Mucosa of descending colon (tissue), 3 donors: ENCODE data around the gene LIX1. TPM values are rescaled to one million over a fixed set of nuclear protein-coding genes. Genes with fewer than 3 reads are reported as not detected.

Experiments
- ATAC-seq: fragments of 200-7000 bp; cut with Tn5 transposase; one replicate; pipeline ENCODE4 v1.9.1; 2020; ENCODE audit warnings: mild to moderate bottlenecking, moderate library complexity
- DNase-seq, 3 donors: peaks; one replicate each; pipeline ENCODE4 v3.0.0-alpha.2; 2020
- H3K36me3 ChIP-seq: fragments of 200-600 bp; one replicate; pipeline ENCODE4 v1.8.0; 2021; ENCODE audit warnings: low read depth, mild to moderate bottlenecking
- H3K4me1 ChIP-seq: fragments of 200-600 bp; one replicate; pipeline ENCODE4 v1.8.0; 2021; ENCODE audit warnings: low read depth, mild to moderate bottlenecking
- H3K4me3 ChIP-seq: fragments of 200-600 bp; one replicate; pipeline ENCODE4 v1.8.0; 2021; ENCODE audit warnings: mild to moderate bottlenecking
- H3K9me3 ChIP-seq: fragments of 200-600 bp; one replicate; pipeline ENCODE4 v1.8.0; 2021; ENCODE audit warnings: mild to moderate bottlenecking
- intact Hi-C, 2 donors: fragments of 100-400 bp; cut with DNase I in 1 of 2; cut with micrococcal nuclease in 1 of 2; formaldehyde crosslinking; loops; one replicate each; pipeline versions ENCODE4 v1.11.0 to v1.11.1; 2022; cut with DNase I, micrococcal nuclease
- total RNA-seq, 3 donors: library from RNA; stranded (reverse); fragmentation: NEBNext Ultra II Directional in 2 of 3; extraction: Animal tissue kit (Norgen Biotek cat#: 25700) in 2 of 3; gene quantifications; one replicate each; pipeline versions ENCODE4 v1.2.1 to v1.2.4, GENCODE V29; 2021 to 2023
- TF ChIP-seq, protein P1 (sequence below): fragments of 200-600 bp; IDR thresholded peaks from one replicate; pipeline ENCODE4 v1.8.0; 2022; ENCODE audit warnings: antibody characterized with exemption, mild to moderate bottlenecking
- donor health status: DM: no; HTN: no; CAD: no; lungs with moderate emphysema.
- donor health status: DM: no; HTN: no; CAD: no.
- donor health status: DM: no; HTN: yes; CAD: no.

LIX1 gene
- total RNA-seq, 3 donors from 2014 or later: 1.7 TPM; not detected in 2

DNA sequence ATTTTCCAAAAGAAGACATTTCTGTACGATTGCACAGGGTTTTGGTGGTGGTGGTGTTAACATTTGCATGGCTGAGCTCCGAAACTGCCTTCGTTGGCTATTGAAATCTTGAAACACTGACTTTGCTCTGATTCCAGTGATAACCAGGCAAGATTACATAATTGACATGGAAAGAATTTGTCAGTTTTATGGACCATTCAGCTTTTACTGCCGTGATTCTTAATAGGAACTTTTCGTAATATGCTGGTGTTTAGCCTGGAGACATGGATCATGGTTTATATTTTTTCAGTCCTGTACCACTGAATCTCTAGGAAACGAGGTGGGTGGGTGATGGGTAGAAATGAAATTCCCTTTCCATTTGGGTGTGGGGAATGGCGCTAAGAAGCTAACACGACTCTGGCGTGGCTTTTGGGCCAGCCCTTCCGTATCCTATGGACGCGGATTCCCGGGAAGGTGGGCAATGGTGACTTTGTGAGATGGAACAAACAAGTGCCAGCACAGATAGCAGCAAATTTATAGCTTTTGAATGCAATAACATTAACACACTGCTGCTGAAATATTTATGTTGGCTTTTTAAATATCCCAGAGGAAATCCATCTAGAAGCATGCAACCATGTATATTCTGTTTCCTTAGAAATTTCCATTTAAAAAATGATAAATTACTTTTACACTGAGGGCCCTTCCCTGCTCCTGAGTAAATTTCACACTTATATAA lies 36.8 kb downstream of the LIX1 start:
- no peak for ATAC-seq
- DNase-seq: no peak
- no peaks in the 10 kb centered on the region for H3K36me3 ChIP-seq

DNA sequence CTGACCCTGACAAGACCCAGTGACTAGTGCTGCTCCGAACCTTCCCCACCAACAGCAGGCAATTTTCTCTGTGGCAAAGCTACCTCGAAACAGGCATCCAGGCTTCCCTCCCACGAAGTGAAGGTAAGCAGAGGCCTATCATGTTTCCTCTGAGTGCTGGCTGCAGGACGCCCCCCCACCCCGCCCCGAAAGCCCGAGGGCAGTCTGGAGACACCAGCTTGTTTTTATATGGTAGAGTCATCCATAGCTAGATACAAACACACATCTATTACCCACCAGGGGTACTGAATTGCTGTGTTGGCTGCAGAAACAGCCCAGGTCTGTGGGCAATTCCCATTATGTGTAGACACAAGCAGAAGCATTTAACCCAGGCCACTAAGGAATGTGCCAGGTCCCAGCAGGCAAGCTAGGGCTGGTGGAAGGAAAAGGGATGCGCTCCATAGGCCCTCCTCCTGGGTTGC lies 40.4 kb downstream of the LIX1 start:
- no peak for DNase-seq
- intact Hi-C loops: no loop called here
- no peaks in the 10 kb centered on the region for H3K9me3 ChIP-seq
- ATAC-seq: no peak
- H3K36me3 ChIP-seq: no peaks in the 10 kb centered on the region
- TF ChIP-seq, protein P1, sequence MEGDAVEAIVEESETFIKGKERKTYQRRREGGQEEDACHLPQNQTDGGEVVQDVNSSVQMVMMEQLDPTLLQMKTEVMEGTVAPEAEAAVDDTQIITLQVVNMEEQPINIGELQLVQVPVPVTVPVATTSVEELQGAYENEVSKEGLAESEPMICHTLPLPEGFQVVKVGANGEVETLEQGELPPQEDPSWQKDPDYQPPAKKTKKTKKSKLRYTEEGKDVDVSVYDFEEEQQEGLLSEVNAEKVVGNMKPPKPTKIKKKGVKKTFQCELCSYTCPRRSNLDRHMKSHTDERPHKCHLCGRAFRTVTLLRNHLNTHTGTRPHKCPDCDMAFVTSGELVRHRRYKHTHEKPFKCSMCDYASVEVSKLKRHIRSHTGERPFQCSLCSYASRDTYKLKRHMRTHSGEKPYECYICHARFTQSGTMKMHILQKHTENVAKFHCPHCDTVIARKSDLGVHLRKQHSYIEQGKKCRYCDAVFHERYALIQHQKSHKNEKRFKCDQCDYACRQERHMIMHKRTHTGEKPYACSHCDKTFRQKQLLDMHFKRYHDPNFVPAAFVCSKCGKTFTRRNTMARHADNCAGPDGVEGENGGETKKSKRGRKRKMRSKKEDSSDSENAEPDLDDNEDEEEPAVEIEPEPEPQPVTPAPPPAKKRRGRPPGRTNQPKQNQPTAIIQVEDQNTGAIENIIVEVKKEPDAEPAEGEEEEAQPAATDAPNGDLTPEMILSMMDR: no peak
- H3K4me1 ChIP-seq: no peaks in the 10 kb centered on the region
- H3K4me3 ChIP-seq: no peak overlapping the region

More for the DNA sequence above, 36.8 kb downstream of the LIX1 start:
- intact Hi-C loops: no loop called here
- TF ChIP-seq, protein P1: no peak
- Histone ChIP-seq H3K4me3 (no peak overlapping the region), H3K4me1 (no peaks in the 10 kb centered on the region), H3K9me3 (no peaks in the 10 kb centered on the region)

DNA sequence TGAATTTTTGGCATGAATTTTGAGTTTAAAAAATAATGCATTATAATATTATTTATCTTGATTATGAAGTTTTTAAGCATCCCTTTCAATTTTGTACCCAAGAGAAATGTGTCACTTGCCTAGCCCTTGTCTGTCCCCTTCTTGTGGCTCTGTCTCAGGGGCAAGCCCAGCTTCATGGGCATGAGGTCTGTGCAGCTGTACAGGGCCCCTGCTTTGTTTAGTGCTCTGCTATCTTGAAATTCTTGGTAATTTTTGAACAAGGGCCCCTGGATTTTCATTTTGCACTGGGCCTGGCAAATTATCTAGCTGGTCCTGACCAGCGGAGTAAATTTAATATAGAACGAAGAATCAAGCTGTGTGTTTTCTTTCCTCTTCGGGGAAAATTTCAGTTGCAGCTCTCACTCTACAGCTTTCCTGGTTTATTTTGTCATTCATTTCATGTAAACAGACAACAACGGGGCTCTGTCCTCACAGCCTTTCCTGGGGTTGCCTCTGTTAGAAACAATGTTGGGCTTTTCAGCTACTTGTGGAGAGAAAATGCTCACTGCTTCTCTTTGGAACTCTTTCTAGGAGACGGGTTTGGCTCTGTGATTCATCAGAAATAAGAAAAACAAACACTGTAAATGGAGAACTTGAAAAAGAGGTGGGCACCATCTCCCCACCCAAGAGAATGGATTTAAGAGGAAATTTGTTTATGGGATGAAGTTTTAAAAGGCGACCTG lies 41.1 kb downstream of the LIX1 start:
- Histone ChIP-seq H3K4me1 (no peaks in the 10 kb centered on the region), H3K9me3 (no peaks in the 10 kb centered on the region), H3K36me3 (no peaks in the 10 kb centered on the region), H3K4me3 (no peak overlapping the region)
- intact Hi-C loops: no loop called here
- ATAC-seq: no peak
- TF ChIP-seq, protein P1: no peak
- DNase-seq: no peak

DNA sequence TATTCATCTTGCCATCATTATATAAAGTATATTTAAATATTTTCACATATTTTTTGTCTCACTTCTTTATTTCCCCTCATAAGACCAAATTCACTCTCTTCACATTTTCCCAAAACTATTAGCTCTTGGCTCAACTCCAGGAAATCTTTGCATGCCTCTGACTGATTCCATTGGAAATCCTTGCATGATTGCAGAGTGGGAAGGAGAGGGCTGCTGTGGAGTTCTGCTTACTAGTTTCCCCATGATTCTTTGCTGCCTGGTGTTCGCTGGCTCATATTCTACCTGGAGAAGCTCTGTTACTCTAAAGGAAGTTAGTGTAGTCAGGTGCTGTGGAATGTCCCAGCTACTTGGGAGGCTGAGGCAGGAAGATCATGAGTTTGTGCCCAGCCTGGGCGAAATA lies 41.9 kb downstream of the LIX1 start:
- ATAC-seq: no peak
- intact Hi-C loops: no loop called here
- no peak for DNase-seq
- TF ChIP-seq, protein P1: no peak
- no peaks in the 10 kb centered on the region for H3K4me1 ChIP-seq
- H3K9me3 ChIP-seq: no peaks in the 10 kb centered on the region
- no peak overlapping the region for H3K4me3 ChIP-seq
- H3K36me3 ChIP-seq: no peaks in the 10 kb centered on the region

DNA sequence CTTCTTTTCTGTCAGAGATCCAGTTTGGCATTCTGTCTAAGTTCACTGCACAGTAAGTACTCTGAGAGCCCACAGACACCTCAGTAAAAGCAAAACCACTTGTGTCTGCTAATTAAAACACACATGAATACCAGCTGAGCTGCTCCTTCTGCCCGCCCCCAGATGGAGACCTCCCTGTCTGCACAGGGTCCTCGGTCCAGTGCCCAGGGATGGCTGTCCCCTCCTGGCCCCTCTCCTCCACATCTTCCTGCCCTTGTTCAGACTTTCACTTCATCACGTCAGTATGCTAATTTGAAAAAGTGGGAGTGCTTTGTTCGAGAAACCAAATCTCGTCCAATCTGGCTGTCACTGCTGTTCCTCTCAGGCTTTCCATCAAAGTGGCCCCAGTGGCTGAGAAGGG lies 43.5 kb downstream of the LIX1 start:
- H3K36me3 ChIP-seq: no peaks in the 10 kb centered on the region
- ATAC-seq: no peak
- DNase-seq: no peak
- H3K9me3 ChIP-seq: no peaks in the 10 kb centered on the region
- intact Hi-C loops: no loop called here
- H3K4me3 ChIP-seq: no peak overlapping the region
- TF ChIP-seq, protein P1: no peak
- H3K4me1 ChIP-seq: no peaks in the 10 kb centered on the region
